Measurements from ENCODE around the gene HECA. TPM values are rescaled to one million over a fixed set of nuclear protein-coding genes. Genes with fewer than 3 reads are reported as not detected.
A peak's percentile ranks its signal among the peaks of the same experiment; 100 is the strongest.

Gene HECA
- polyA plus RNA-seq, 3 donors, result 2.1 to 28.7 (median 3.3) TPM

GRCh38 chr6:139161817-139162284, 27.0 kb downstream of the HECA start:
- WGBS (ENCODE audit: insufficient coverage), result 67% methylated on average over 2 of the region's 3 CpGs
- no peak overlapping the region for H2AFZ ChIP-seq (ENCODE audit: insufficient read depth, low read depth, low read length, poor library complexity, severe bottlenecking)
- H3K4me1 Mint-ChIP-seq, result peaks cover 39% of the 10 kb centered on the region
- no peaks in the 10 kb centered on the region for H3K9me3 Mint-ChIP-seq
- TF ChIP-seq, protein P1, sequence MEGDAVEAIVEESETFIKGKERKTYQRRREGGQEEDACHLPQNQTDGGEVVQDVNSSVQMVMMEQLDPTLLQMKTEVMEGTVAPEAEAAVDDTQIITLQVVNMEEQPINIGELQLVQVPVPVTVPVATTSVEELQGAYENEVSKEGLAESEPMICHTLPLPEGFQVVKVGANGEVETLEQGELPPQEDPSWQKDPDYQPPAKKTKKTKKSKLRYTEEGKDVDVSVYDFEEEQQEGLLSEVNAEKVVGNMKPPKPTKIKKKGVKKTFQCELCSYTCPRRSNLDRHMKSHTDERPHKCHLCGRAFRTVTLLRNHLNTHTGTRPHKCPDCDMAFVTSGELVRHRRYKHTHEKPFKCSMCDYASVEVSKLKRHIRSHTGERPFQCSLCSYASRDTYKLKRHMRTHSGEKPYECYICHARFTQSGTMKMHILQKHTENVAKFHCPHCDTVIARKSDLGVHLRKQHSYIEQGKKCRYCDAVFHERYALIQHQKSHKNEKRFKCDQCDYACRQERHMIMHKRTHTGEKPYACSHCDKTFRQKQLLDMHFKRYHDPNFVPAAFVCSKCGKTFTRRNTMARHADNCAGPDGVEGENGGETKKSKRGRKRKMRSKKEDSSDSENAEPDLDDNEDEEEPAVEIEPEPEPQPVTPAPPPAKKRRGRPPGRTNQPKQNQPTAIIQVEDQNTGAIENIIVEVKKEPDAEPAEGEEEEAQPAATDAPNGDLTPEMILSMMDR (IDR thresholded peaks at IDR 0.05), result no peak
- DNase-seq, result peak in 1 of 3 donors; percentile 49
- peaks cover 42 to 50% of the 10 kb centered on the region in 2 donors for H3K36me3 Mint-ChIP-seq
- no peaks in the 10 kb centered on the region for H3K9me3 ChIP-seq (replicated peaks in 1 of 2; ENCODE audit: control insufficient read depth in 1 of 2, insufficient read depth in 1 of 2, low read length in 2 of 2)
- H3K79me2 ChIP-seq (ENCODE audit: insufficient read depth, low read length), result peaks cover 100% of the 10 kb centered on the region
- peaks cover 100% of the 10 kb centered on the region for H4K20me1 ChIP-seq (ENCODE audit: insufficient read depth, low read length)
- no peak overlapping the region for H3K4me3 Mint-ChIP-seq
- H3K4me2 ChIP-seq (replicated peaks; ENCODE audit: extremely low read depth, low read length, poor library complexity, severe bottlenecking), result no peak overlapping the region
- no peak overlapping the region for H3K9ac ChIP-seq (ENCODE audit: insufficient read depth, low read length, poor library complexity, severe bottlenecking)
- peak overlapping the region in 1 of 2 donors; percentile 55 for H3K27ac ChIP-seq (ENCODE audit: low read depth in 1 of 2, low read length in 2 of 2)
- H3K36me3 ChIP-seq (replicated peaks in 1 of 2; ENCODE audit: control insufficient read depth in 1 of 2, insufficient read depth in 2 of 2, low read length in 2 of 2), result peaks cover 13 to 37% of the 10 kb centered on the region in 2 donors
- peaks cover 0 to 4% (median 0%) of the 10 kb centered on the region in 3 donors for H3K27me3 Mint-ChIP-seq (ENCODE audit: low read depth in 3 of 3)
- H3K27me3 ChIP-seq (ENCODE audit: control insufficient read depth in 2 of 2, insufficient read depth in 2 of 2, low read length in 2 of 2), result no peaks in the 10 kb centered on the region
- H3K4me1 ChIP-seq (ENCODE audit: control insufficient read depth in 1 of 2, insufficient read depth in 2 of 2, low read length in 2 of 2), result peaks cover 4 to 12% of the 10 kb centered on the region in 2 donors
- intact Hi-C loops (cut with micrococcal nuclease), result no loop called here
- H3K4me3 ChIP-seq (replicated peaks in 1 of 3; ENCODE audit: low read depth in 2 of 3, low read length in 3 of 3), result no peak overlapping the region
- H3K27ac Mint-ChIP-seq, result peak overlapping the region; percentile 2 to 86 (median 34)

- H3K4me3 Mint-ChIP-seq, result no peak overlapping the region
- TF ChIP-seq, protein P1 (IDR thresholded peaks at IDR 0.05), result peak; percentile 18
- Histone ChIP-seq H3K9me3 (replicated peaks in 1 of 2; ENCODE audit: control insufficient read depth in 1 of 2, insufficient read depth in 1 of 2, low read length in 2 of 2) (no peaks in the 10 kb centered on the region), H3K79me2 (ENCODE audit: insufficient read depth, low read length) (peaks cover 99% of the 10 kb centered on the region), H3K4me2 (replicated peaks; ENCODE audit: extremely low read depth, low read length, poor library complexity, severe bottlenecking) (no peak overlapping the region), H3K9ac (ENCODE audit: insufficient read depth, low read length, poor library complexity, severe bottlenecking) (no peak overlapping the region), H3K36me3 (replicated peaks in 1 of 2; ENCODE audit: control insufficient read depth in 1 of 2, insufficient read depth in 2 of 2, low read length in 2 of 2) (peaks cover 28 to 48% of the 10 kb centered on the region in 2 donors), H3K4me1 (ENCODE audit: control insufficient read depth in 1 of 2, insufficient read depth in 2 of 2, low read length in 2 of 2) (peaks cover 4 to 12% of the 10 kb centered on the region in 2 donors), H2AFZ (ENCODE audit: insufficient read depth, low read depth, low read length, poor library complexity, severe bottlenecking) (no peak overlapping the region), H3K27ac (ENCODE audit: low read depth in 1 of 2, low read length in 2 of 2) (peak overlapping the region in 1 of 2 donors; percentile 48), H3K27me3 (ENCODE audit: control insufficient read depth in 2 of 2, insufficient read depth in 2 of 2, low read length in 2 of 2) (no peaks in the 10 kb centered on the region), H3K4me3 (replicated peaks in 1 of 3; ENCODE audit: low read depth in 2 of 3, low read length in 3 of 3) (no peak overlapping the region), H4K20me1 (ENCODE audit: insufficient read depth, low read length) (peaks cover 100% of the 10 kb centered on the region)
- intact Hi-C loops (cut with micrococcal nuclease), result no loop called here
- H3K36me3 Mint-ChIP-seq, result peaks cover 54 to 55% of the 10 kb centered on the region in 2 donors
- H3K27me3 Mint-ChIP-seq (ENCODE audit: low read depth in 3 of 3), result peaks cover 0 to 3% (median 0%) of the 10 kb centered on the region in 3 donors
- H3K9me3 Mint-ChIP-seq, result no peaks in the 10 kb centered on the region
- 81% methylated on average over 2 of the region's 3 CpGs for WGBS (ENCODE audit: insufficient coverage)
- peak overlapping the region in 5 of 7 donors; percentile 48 to 70 (median 55) for H3K27ac Mint-ChIP-seq
- no peak for DNase-seq
- peaks cover 39% of the 10 kb centered on the region for H3K4me1 Mint-ChIP-seq
Observed at GRCh38 chr6:139164001-139164400, 29.1 kb downstream of the HECA start.
